ENCODE data around the gene PZP. TPM values are rescaled to one million over a fixed set of nuclear protein-coding genes. Genes with fewer than 3 reads are reported as not detected.

Gene PZP
- total and polyA plus RNA-seq, 9 of the 15 experiments (the other 6 are each of a cell fraction or from before 2014, with no cell fraction given), result 0.01 TPM; not detected in 8

DNA sequence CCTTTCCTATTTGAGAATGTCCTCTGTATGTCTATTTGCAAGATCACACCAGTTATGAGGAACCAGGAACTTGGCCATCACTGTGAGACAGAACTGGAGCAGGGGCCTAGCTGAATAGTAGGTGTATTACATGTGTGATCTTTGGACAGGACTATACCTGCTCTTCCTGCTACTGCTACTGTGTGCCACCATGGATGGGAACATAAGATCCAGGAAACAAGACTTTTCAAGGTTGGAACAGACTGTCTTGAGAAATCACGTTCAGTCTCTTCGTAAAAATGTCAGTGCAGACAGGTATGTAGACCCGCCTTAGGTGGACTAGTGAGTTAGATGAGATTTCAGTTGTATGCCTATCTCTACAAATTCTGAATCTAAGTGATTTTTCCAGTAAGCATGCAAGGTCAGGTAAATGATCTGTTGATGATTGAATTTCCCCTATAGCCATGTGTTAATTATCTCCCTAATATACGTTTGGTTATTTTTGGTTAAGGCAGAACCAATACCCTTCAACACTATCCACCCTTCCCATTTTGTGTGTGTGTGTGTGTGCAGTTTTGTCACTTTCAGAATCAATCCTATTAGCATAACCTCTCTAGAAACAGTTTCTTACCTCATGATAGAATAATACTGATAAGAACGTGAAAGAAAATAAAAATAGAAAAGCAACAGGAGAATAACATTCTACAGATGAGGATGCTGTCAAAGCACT, 99.5 kb downstream of the PZP start:
- no peaks in the 10 kb centered on the region for H3K4me1 ChIP-seq (replicated peaks in 1 of 2; ENCODE audit: control insufficient read depth in 2 of 2, insufficient read depth in 2 of 2, low read length in 2 of 2)

More for the DNA sequence above, 99.5 kb downstream of the PZP start:
- DNase-seq (ENCODE audit: extremely low read depth in 1 of 4, low spot score in 3 of 4), result no peak
- ChIA-PET POLR2A (no interaction called here), CTCF (ENCODE audit: low intra/inter-chr PET ratio) (no interaction called here)
- WGBS (ENCODE audit: insufficient coverage, low coverage, missing lambda C conversion rate), result 1% methylated on average over 5 of the region's 5 CpGs
- no peak overlapping the region for H3K4me3 ChIP-seq
- no peaks in the 10 kb centered on the region for H3K36me3 ChIP-seq (ENCODE audit: control insufficient read depth, insufficient read depth, low read length)
- H3K9me3 ChIP-seq (replicated peaks; ENCODE audit: control insufficient read depth, insufficient read depth, low read depth, low read length), result no peaks in the 10 kb centered on the region
- in situ Hi-C loops (cut with MboI) (no loop called here), intact Hi-C loops (cut with micrococcal nuclease) (no loop called here)
- no peak overlapping the region for H3K4me2 ChIP-seq (ENCODE audit: insufficient read depth, low read length)
- FAIRE-seq, result no peak
- no peak overlapping the region for H2AFZ ChIP-seq (ENCODE audit: low read depth, low read length)
- H3K27me3 ChIP-seq (ENCODE audit: control insufficient read depth in 2 of 2, insufficient read depth in 2 of 2, low read length in 2 of 2), result peaks cover 0 to 2% of the 10 kb centered on the region in 2 experiments; a peak in 2 of 5 replicates
- H3K79me2 ChIP-seq (ENCODE audit: control insufficient read depth, insufficient read depth, low read length), result no peaks in the 10 kb centered on the region
- TF ChIP-seq ZNF668 (CRISPR knock-in tag; IDR thresholded peaks at IDR 0.05), result no peak
- TF ChIP-seq EZH2 (IDR thresholded peaks at IDR 0.05; ENCODE audit: borderline replicate concordance, low read depth, low read length), result no peak
- TF ChIP-seq, protein P1, sequence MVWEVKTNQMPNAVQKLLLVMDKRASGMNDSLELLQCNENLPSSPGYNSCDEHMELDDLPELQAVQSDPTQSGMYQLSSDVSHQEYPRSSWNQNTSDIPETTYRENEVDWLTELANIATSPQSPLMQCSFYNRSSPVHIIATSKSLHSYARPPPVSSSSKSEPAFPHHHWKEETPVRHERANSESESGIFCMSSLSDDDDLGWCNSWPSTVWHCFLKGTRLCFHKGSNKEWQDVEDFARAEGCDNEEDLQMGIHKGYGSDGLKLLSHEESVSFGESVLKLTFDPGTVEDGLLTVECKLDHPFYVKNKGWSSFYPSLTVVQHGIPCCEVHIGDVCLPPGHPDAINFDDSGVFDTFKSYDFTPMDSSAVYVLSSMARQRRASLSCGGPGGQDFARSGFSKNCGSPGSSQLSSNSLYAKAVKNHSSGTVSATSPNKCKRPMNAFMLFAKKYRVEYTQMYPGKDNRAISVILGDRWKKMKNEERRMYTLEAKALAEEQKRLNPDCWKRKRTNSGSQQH (CRISPR knock-in tag; IDR thresholded peaks at IDR 0.05), result no peak
- no peak for TF ChIP-seq ZNF57 (CRISPR knock-in tag; IDR thresholded peaks at IDR 0.05)
- TF ChIP-seq ZNF780A (CRISPR knock-in tag; IDR thresholded peaks at IDR 0.05), result no peak
- TF ChIP-seq ZNF586 (CRISPR knock-in tag; conservative IDR thresholded peaks at IDR 0.05), result no peak
- no peak for TF ChIP-seq LEF1 (IDR thresholded peaks at IDR 0.05)
- no peak for TF ChIP-seq SIN3B (IDR thresholded peaks at IDR 0.05; ENCODE audit: low read depth)
- TF ChIP-seq POLR2AphosphoS2 (IDR thresholded peaks at IDR 0.05; ENCODE audit: low read length), result no peak
- TF ChIP-seq RFX5 (IDR thresholded peaks at IDR 0.05; ENCODE audit: low read depth, low read length), result no peak
- no peak for TF ChIP-seq KDM5B (IDR thresholded peaks at IDR 0.05; ENCODE audit: insufficient replicate concordance, low read depth, low read length)
- TF ChIP-seq SMARCA5 (IDR thresholded peaks at IDR 0.05), result no peak
- TF ChIP-seq KAT7 (CRISPR knock-in tag; IDR thresholded peaks at IDR 0.05; ENCODE audit: borderline replicate concordance), result no peak
- no peak for TF ChIP-seq DACH1 (IDR thresholded peaks at IDR 0.05; ENCODE audit: partially characterized antibody)
- TF ChIP-seq, protein P2, sequence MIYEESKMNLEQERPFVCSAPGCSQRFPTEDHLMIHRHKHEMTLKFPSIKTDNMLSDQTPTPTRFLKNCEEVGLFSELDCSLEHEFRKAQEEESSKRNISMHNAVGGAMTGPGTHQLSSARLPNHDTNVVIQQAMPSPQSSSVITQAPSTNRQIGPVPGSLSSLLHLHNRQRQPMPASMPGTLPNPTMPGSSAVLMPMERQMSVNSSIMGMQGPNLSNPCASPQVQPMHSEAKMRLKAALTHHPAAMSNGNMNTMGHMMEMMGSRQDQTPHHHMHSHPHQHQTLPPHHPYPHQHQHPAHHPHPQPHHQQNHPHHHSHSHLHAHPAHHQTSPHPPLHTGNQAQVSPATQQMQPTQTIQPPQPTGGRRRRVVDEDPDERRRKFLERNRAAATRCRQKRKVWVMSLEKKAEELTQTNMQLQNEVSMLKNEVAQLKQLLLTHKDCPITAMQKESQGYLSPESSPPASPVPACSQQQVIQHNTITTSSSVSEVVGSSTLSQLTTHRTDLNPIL (CRISPR knock-in tag; IDR thresholded peaks at IDR 0.05), result no peak
- no peaks in the 10 kb centered on the region for H4K20me1 ChIP-seq (replicated peaks; ENCODE audit: control insufficient read depth, insufficient read depth, low read length)
- no peak overlapping the region for H3K27ac ChIP-seq (ENCODE audit: extremely low read depth, low read depth, low read length)
- no peaks in the 10 kb centered on the region for H3K9me1 ChIP-seq (ENCODE audit: control insufficient read depth, insufficient read depth, low read length)
- BruUV-seq (replicated peaks), result no TSS peak
- no peak overlapping the region for H3K9ac ChIP-seq (ENCODE audit: insufficient read depth in 1 of 2, low read depth in 2 of 2, low read length in 2 of 2)
- ATAC-seq, result no peak
